Nephron (organoid): ENCODE measurements around the gene DGKA.
A peak's percentile ranks its signal among the peaks of the same experiment; 100 is the strongest.
"Not testable (repeated sequence)": the region's sequence is repeated elsewhere in the genome, so short reads cannot be mapped to it uniquely, and the experiment has no call there.

Experiments
- H3K27ac Mint-ChIP-seq, 3 experiments: 2 replicates each; pipeline ENCODE4 v1.8.0; 2020; ENCODE audit warnings: mixed read lengths in 3 of 3, mild to moderate bottlenecking in 2 of 3, moderate library complexity in 1 of 3
- H3K27me3 Mint-ChIP-seq: 2 replicates; pipeline ENCODE4 v1.8.0; 2021; ENCODE audit warnings: low read depth, mild to moderate bottlenecking, moderate library complexity, mixed read lengths
- H3K36me3 Mint-ChIP-seq: 2 replicates; pipeline ENCODE4 v1.8.0; 2020; ENCODE audit warnings: low read depth, mixed read lengths
- H3K4me1 Mint-ChIP-seq: 2 replicates; pipeline ENCODE4 v1.8.0; 2020; ENCODE audit warnings: mixed read lengths
- H3K4me3 Mint-ChIP-seq, 3 experiments: 2 replicates each; pipeline ENCODE4 v1.8.0; 2020; ENCODE audit warnings: mild to moderate bottlenecking in 3 of 3, mixed read lengths in 3 of 3, moderate library complexity in 2 of 3
- H3K9me3 Mint-ChIP-seq: 2 replicates; pipeline ENCODE4 v1.8.0; 2020; ENCODE audit warnings: mixed read lengths
- TF ChIP-seq, protein P1 (sequence below), 3 experiments: fragments of 200-600 bp; sonication (generic); IDR thresholded peaks; one replicate each; pipeline ENCODE4 v1.5.0; 2021; ENCODE audit warnings: antibody characterized with exemption in 3 of 3; ENCODE audit not compliant: unreplicated experiment in 3 of 3

The DGKA gene

DNA sequence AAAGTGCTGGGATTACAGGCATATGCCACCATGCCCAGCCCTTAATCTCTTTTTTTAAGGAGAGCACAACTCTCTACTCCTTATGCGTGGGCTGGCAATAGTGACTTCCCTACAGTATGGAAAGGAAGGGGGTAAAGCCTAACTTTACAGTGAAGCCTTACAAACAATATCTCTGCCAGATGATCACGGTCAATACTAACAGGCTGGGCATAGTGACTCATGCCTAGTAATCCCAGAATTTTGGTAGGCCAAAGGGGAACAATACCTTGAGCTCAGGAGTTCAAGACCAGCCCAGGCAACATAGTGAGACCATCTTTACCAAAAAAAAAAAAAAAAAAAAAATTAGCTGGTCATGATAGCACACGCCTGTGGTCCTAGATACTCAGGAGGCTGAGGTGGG, 8.8 kb upstream of the DGKA start:
- Mint-ChIP-seq H3K27ac (no peak overlapping the region), H3K4me3 (no peak overlapping the region), H3K36me3 (peaks cover 28% of the 10 kb centered on the region), H3K27me3 (no peaks in the 10 kb centered on the region), H3K4me1 (peaks cover 21% of the 10 kb centered on the region), H3K9me3 (no peaks in the 10 kb centered on the region)
- TF ChIP-seq, protein P1, sequence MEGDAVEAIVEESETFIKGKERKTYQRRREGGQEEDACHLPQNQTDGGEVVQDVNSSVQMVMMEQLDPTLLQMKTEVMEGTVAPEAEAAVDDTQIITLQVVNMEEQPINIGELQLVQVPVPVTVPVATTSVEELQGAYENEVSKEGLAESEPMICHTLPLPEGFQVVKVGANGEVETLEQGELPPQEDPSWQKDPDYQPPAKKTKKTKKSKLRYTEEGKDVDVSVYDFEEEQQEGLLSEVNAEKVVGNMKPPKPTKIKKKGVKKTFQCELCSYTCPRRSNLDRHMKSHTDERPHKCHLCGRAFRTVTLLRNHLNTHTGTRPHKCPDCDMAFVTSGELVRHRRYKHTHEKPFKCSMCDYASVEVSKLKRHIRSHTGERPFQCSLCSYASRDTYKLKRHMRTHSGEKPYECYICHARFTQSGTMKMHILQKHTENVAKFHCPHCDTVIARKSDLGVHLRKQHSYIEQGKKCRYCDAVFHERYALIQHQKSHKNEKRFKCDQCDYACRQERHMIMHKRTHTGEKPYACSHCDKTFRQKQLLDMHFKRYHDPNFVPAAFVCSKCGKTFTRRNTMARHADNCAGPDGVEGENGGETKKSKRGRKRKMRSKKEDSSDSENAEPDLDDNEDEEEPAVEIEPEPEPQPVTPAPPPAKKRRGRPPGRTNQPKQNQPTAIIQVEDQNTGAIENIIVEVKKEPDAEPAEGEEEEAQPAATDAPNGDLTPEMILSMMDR (IDR thresholded peaks at IDR 0.05; ENCODE audit: unreplicated experiment in 3 of 3), result no peak

DNA sequence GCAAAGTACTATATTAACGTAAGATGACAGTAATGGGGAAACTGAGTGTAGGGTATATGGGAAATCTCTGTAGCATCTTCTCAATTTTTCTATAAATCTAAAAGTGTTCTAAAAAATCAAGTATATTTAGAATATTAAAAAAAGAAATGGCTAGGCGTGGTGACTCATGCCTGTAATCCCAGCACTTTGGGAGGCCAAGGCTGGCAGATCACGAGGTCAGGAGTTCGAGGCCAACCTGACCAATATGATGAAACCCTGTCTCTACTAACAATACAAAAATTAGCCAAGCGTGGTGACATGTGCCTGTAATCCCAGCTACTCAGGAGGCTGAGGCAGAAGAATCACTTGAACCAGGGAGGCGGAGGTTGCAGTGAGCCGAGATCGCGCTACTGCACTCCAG, 7.3 kb upstream of the DGKA start:
- Mint-ChIP-seq H3K27ac (peak overlapping the region in 2 of 3 experiments; percentile 50 to 58), H3K4me1 (peaks cover 24% of the 10 kb centered on the region), H3K36me3 (peaks cover 22% of the 10 kb centered on the region)
- not testable (repeated sequence) for H3K4me3 Mint-ChIP-seq, H3K9me3 Mint-ChIP-seq, H3K27me3 Mint-ChIP-seq

DNA sequence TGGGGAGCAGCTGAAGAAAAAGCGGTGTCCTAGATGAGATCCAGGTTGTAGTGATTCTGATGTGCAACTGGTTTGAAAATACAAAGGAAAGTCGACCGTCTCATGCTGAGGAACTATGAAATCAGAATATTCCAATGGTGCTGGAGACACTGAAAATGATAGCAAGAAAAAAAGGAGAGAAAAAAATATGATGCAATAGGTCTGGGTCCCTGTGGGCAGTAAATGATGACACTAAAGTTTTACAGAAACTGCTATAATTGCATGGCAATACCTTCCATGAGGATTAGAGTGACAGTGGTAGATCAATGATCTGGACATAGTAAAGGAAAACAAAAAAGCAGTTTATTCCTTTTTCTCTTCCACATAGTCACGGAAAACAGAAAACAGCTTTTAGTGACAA, 5.6 kb upstream of the DGKA start:
- Mint-ChIP-seq H3K4me3 (peak overlapping the region; percentile 98 to 100 (median 100)), H3K9me3 (no peaks in the 10 kb centered on the region), H3K36me3 (peaks cover 22% of the 10 kb centered on the region), H3K27ac (peak overlapping the region; percentile 100), H3K27me3 (no peaks in the 10 kb centered on the region), H3K4me1 (peaks cover 34% of the 10 kb centered on the region)
- TF ChIP-seq, protein P1 (IDR thresholded peaks at IDR 0.05; ENCODE audit: unreplicated experiment in 3 of 3), result no peak

DNA sequence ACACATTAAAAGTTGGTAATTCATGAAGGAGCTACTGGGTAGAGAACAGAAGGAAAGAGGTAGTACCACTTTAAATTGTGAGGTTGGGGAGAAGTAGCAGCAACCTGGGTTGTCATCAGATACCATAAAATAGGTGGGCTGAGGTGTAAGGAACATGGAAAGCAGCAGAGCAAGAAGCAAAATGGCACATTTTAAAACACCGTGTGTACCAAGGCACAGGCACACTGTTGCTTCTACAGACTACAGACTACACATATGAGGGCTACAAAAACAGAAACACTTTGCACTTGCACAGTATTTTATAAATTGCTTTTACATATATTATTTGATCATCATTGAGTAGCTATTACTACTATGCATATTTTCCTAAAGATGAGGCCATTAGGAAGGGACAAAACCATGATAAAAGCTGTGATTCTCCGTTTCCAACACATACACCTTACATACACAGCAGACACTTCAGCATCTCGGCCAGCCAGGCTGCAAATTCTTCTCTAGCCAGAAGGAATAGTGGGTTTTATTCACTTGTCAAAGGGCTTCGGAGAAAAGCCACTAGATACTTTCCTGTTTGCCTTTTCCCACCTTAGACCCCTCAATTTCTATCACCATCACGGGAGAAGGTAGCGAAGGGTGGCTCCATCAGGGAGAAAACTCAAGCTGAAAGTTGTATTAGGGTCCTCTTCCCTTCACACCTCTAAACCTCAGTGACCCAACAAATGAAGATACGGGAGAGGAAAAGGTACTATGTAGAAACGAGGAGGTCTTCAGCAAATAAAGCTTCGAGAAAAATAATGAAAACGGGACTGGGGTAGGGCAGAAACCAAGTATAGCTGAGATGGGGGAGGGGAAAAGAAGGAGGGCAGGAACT, 4.9 kb upstream of the DGKA start:
- H3K9me3 Mint-ChIP-seq, result no peaks in the 10 kb centered on the region
- peaks cover 41% of the 10 kb centered on the region for H3K4me1 Mint-ChIP-seq
- H3K4me3 Mint-ChIP-seq, result peak overlapping the region; percentile 98 to 100 (median 100)
- TF ChIP-seq, protein P1 (IDR thresholded peaks at IDR 0.05; ENCODE audit: unreplicated experiment in 3 of 3), result no peak
- H3K27me3 Mint-ChIP-seq, result no peaks in the 10 kb centered on the region
- peak overlapping the region; percentile 100 for H3K27ac Mint-ChIP-seq
- H3K36me3 Mint-ChIP-seq, result peaks cover 22% of the 10 kb centered on the region

DNA sequence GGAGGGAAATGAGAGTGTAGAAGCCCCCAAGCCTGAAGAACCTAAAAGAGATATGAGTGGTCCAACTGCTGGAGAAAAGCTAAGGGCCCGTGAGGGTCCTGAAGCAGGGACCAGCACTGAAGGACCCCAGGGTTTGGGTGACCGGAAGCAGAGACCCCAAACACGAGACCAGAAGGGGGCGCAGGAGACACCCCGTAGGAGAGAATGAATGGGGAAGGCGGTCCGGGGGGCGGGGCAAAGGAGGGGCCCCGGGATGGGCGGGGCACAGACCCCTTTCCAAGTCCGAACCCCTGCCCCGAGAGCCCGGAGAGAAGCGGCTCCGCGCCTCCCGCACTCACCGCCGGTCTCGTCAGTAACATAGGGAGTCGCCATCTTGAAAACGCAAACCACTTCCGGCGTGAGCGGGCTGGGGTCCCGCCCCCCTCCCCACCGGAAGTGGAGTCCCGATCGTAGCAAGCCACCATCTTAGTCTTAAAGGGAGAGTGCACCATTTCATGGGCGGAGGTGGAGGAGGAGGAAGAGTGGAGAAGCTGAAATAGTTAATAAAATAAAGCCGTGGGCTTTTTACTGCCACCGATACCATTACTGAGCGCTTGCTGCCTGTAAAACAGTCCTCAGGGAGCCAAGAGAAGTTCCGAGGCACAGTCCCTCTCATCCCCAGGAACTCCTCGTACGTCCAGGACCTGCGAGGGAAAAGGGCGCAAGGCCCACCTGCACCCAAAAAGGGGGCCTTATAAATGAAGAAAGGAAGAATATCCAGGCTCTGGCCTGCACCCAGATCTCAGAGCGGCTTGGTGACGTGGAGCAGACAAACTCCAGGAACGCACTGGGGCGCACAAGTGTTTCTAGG, 4.0 kb upstream of the DGKA start:
- TF ChIP-seq, protein P1 (IDR thresholded peaks at IDR 0.05; ENCODE audit: unreplicated experiment in 3 of 3), result peak; percentile 73 to 91 (median 76)
- Mint-ChIP-seq H3K27me3 (no peaks in the 10 kb centered on the region), H3K4me1 (peaks cover 48% of the 10 kb centered on the region), H3K9me3 (no peaks in the 10 kb centered on the region), H3K36me3 (peaks cover 18% of the 10 kb centered on the region), H3K27ac (peak overlapping the region; percentile 100), H3K4me3 (peak overlapping the region; percentile 98 to 100 (median 100))
